Measurements from ENCODE around the gene PTPRD.

Gene PTPRD

DNA sequence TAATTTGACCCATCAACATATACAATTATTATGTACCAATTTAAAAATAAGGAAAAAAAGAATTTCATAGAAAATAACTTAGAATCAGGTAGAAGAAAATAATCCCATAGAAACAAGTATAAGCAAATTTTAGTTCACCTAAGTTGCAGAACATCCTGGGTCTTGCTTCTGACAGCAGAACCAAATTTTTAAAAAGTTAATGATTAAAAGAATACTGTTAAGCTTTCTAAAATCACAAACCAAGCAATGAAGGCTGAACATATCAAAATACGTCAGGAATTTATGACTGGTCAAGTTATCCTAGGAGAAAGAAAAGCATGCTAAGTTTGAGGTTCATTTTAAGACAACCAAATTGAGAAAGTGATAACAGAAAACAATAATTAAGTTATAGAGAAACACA lies 650.9 kb downstream of the PTPRD start:
- TF ChIP-seq SUZ12 (IDR thresholded peaks at IDR 0.05; ENCODE audit: extremely low read depth, insufficient read depth, insufficient read length): no peak
- no peak for TF ChIP-seq YY1 (IDR thresholded peaks at IDR 0.05; ENCODE audit: insufficient read depth, insufficient read length)
- TF ChIP-seq ZNF274 (IDR thresholded peaks at IDR 0.05; ENCODE audit: low read depth, low read length): no peak
- H3K4me1 ChIP-seq (ENCODE audit: insufficient read depth, insufficient read length): no peaks in the 10 kb centered on the region

DNA sequence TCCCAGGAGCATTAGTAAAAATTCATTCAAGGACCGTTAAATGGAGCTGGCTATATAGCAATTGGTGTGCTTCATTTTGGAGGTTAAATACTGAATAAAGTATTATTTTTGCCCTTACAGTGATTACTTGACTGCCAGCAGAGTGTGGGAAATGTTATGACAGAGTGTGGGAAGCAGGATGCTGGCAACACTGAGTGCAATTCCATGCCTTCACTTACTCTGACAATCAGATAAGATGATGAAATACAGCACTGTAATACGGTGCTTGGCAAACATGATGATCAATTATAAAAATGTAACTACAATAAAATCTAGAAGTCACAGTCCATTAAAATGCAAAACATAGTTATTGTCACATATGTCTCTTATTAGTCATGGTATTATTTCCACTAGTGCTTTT lies 651.3 kb downstream of the PTPRD start:
- Histone ChIP-seq H3K9me3 (ENCODE audit: insufficient read depth, low read length) (no peaks in the 10 kb centered on the region), H3K9ac (ENCODE audit: insufficient read length, low read depth) (no peak overlapping the region), H3K4me1 (ENCODE audit: insufficient read depth, insufficient read length) (no peaks in the 10 kb centered on the region), H3K4me3 (ENCODE audit: insufficient read length, low read depth) (no peak overlapping the region), H3K36me3 (ENCODE audit: insufficient read depth, insufficient read length, low read length) (no peaks in the 10 kb centered on the region), H3K27me3 (ENCODE audit: insufficient read depth, insufficient read length) (no peaks in the 10 kb centered on the region)
- no peak for DNase-seq (ENCODE audit: low read depth, low spot score)
- TF ChIP-seq YY1 (IDR thresholded peaks at IDR 0.05; ENCODE audit: insufficient read depth, insufficient read length) (no peak), SUZ12 (IDR thresholded peaks at IDR 0.05; ENCODE audit: extremely low read depth, insufficient read depth, insufficient read length) (no peak)

More for the DNA sequence above, 650.9 kb downstream of the PTPRD start:
- H3K4me3 ChIP-seq (ENCODE audit: insufficient read length, low read depth): no peak overlapping the region
- H3K9me3 ChIP-seq (ENCODE audit: insufficient read depth, low read length): no peaks in the 10 kb centered on the region
- no peaks in the 10 kb centered on the region for H3K27me3 ChIP-seq (ENCODE audit: insufficient read depth, insufficient read length)
- no peak for DNase-seq (ENCODE audit: low read depth, low spot score)
- no peak overlapping the region for H3K9ac ChIP-seq (ENCODE audit: insufficient read length, low read depth)
- H3K36me3 ChIP-seq (ENCODE audit: insufficient read depth, insufficient read length, low read length): no peaks in the 10 kb centered on the region

DNA sequence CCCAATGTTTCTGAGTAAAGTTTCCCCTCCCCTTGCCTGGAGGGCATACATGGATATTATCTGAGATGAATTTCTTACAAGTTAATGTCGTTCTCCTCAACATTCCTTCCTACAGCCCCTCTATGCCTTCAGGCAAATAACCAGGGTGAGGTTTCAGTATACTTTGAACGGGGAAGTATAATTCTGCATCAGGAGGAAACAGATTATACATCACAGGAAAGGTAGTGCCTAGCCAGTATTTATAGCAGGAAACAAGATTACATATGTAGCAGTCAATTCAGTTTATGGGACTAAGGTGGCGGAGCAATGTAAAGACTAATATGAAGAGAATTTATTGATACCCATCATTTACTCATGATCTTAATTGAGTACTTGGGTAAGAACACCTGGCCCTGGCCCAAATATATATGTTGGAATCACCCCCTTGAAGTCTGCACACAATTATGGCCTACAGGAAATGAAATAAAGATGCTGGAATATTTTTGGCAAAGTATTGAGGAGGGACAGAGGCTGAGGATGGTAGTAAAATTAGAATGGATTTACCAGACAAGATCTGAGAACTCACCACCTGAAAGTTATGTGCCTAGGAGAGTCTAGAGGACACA lies 661.1 kb downstream of the PTPRD start:
- no peak for DNase-seq (ENCODE audit: low read depth, low spot score)
- H3K36me3 ChIP-seq (ENCODE audit: insufficient read depth, insufficient read length, low read length): no peaks in the 10 kb centered on the region
- H3K9me3 ChIP-seq (ENCODE audit: insufficient read depth, low read length): no peaks in the 10 kb centered on the region
- no peaks in the 10 kb centered on the region for H3K4me1 ChIP-seq (ENCODE audit: insufficient read depth, insufficient read length)
- H3K27me3 ChIP-seq (ENCODE audit: insufficient read depth, insufficient read length): no peaks in the 10 kb centered on the region
- no peak overlapping the region for H3K9ac ChIP-seq (ENCODE audit: insufficient read length, low read depth)
- TF ChIP-seq YY1 (IDR thresholded peaks at IDR 0.05; ENCODE audit: insufficient read depth, insufficient read length) (no peak), ZNF274 (IDR thresholded peaks at IDR 0.05; ENCODE audit: low read depth, low read length) (no peak), SUZ12 (IDR thresholded peaks at IDR 0.05; ENCODE audit: extremely low read depth, insufficient read depth, insufficient read length) (no peak)
- no peak overlapping the region for H3K4me3 ChIP-seq (ENCODE audit: insufficient read length, low read depth)

DNA sequence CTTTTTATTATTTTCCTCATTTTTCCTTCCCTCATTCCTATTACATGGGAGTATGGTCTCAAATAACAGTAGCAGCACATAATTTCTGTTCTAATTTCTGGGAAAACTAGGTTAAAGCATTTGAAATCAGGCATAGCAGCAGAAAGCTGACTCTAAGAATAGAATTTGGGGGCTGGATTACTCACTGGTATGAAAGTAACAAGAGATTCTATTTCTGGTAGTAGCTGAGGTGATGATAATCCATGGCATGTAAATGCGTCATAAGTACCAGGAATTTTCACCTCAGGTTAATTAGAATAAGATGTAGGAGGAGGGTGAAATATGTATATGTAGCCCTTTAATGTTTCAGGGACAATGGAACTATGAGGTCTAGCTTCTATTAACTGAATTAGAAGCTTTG lies 662.0 kb downstream of the PTPRD start:
- no peak overlapping the region for H3K9ac ChIP-seq (ENCODE audit: insufficient read length, low read depth)
- DNase-seq (ENCODE audit: low read depth, low spot score): no peak
- TF ChIP-seq SUZ12 (IDR thresholded peaks at IDR 0.05; ENCODE audit: extremely low read depth, insufficient read depth, insufficient read length) (no peak), ZNF274 (IDR thresholded peaks at IDR 0.05; ENCODE audit: low read depth, low read length) (no peak), YY1 (IDR thresholded peaks at IDR 0.05; ENCODE audit: insufficient read depth, insufficient read length) (no peak)
- no peaks in the 10 kb centered on the region for H3K36me3 ChIP-seq (ENCODE audit: insufficient read depth, insufficient read length, low read length)
- H3K4me3 ChIP-seq (ENCODE audit: insufficient read length, low read depth): no peak overlapping the region
- H3K9me3 ChIP-seq (ENCODE audit: insufficient read depth, low read length): no peaks in the 10 kb centered on the region
- H3K27me3 ChIP-seq (ENCODE audit: insufficient read depth, insufficient read length): no peaks in the 10 kb centered on the region
- H3K4me1 ChIP-seq (ENCODE audit: insufficient read depth, insufficient read length): no peaks in the 10 kb centered on the region

DNA sequence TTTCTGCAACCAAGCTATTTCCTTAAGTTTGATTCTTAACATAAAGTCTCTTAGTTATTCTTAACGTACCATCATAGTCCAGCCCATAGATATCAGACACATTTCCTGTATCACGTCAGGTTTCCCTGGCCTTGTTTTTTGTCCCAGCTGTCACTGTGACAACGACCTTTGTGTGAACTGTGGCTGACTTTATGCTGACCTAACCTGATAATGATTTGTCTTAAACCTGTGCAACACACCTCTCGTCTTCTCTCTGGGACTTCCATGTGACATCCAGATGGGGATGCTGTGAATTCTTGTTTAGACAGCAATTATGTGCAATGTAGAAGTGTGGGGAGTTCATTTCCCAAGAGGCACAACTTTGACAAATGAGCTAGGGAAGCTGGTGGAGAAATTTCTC lies 662.8 kb downstream of the PTPRD start:
- Histone ChIP-seq H3K9me3 (ENCODE audit: insufficient read depth, low read length) (no peaks in the 10 kb centered on the region), H3K4me3 (ENCODE audit: insufficient read length, low read depth) (no peak overlapping the region), H3K36me3 (ENCODE audit: insufficient read depth, insufficient read length, low read length) (no peaks in the 10 kb centered on the region), H3K4me1 (ENCODE audit: insufficient read depth, insufficient read length) (no peaks in the 10 kb centered on the region), H3K27me3 (ENCODE audit: insufficient read depth, insufficient read length) (no peaks in the 10 kb centered on the region), H3K9ac (ENCODE audit: insufficient read length, low read depth) (no peak overlapping the region)
- DNase-seq (ENCODE audit: low read depth, low spot score): no peak
- TF ChIP-seq YY1 (IDR thresholded peaks at IDR 0.05; ENCODE audit: insufficient read depth, insufficient read length) (no peak), SUZ12 (IDR thresholded peaks at IDR 0.05; ENCODE audit: extremely low read depth, insufficient read depth, insufficient read length) (no peak), ZNF274 (IDR thresholded peaks at IDR 0.05; ENCODE audit: low read depth, low read length) (no peak)

DNA sequence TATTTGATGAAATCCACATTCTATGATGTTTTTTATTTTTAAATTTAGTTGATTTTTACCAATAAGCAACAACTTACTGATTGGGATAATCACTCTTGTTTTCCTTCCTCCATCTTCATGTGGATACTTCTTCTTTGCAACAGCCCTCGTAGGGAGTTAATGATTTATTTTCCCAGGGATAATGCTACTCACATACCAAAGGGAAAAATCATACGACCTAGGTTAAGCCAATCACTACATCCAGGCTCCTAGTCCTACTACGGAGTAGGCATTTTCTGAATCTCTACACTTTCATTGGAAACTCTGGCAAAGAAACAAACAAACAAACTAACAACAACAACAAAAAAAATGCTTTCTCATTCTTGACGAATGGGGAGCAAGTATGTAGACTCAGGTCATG lies 663.4 kb downstream of the PTPRD start:
- no peak overlapping the region for H3K9ac ChIP-seq (ENCODE audit: insufficient read length, low read depth)
- no peaks in the 10 kb centered on the region for H3K9me3 ChIP-seq (ENCODE audit: insufficient read depth, low read length)
- no peak for TF ChIP-seq ZNF274 (IDR thresholded peaks at IDR 0.05; ENCODE audit: low read depth, low read length)
- TF ChIP-seq SUZ12 (IDR thresholded peaks at IDR 0.05; ENCODE audit: extremely low read depth, insufficient read depth, insufficient read length): no peak
- TF ChIP-seq YY1 (IDR thresholded peaks at IDR 0.05; ENCODE audit: insufficient read depth, insufficient read length): no peak
- H3K4me1 ChIP-seq (ENCODE audit: insufficient read depth, insufficient read length): no peaks in the 10 kb centered on the region
- H3K36me3 ChIP-seq (ENCODE audit: insufficient read depth, insufficient read length, low read length): no peaks in the 10 kb centered on the region
- no peaks in the 10 kb centered on the region for H3K27me3 ChIP-seq (ENCODE audit: insufficient read depth, insufficient read length)
- DNase-seq (ENCODE audit: low read depth, low spot score): no peak
- H3K4me3 ChIP-seq (ENCODE audit: insufficient read length, low read depth): no peak overlapping the region

DNA sequence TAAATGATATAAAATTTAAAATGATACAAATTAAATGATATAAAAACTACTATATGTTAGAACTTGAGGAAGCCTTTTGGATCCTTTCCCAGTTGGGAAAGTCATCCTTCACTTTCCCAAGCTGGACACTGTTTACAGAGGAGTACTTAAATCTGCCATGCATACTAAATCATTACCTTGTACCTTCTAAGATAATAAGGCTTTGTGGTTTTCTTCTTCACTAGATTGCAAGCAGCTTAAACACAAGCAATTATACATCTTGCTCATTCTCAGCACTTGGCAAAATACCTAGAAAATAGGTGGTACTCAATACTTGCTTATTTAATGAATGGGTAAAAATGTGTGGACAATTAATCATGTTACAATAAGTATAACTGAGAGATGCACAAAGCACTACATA lies 666.8 kb downstream of the PTPRD start:
- no peak for DNase-seq (ENCODE audit: low read depth, low spot score)
- Histone ChIP-seq H3K36me3 (ENCODE audit: insufficient read depth, insufficient read length, low read length) (no peaks in the 10 kb centered on the region), H3K4me1 (ENCODE audit: insufficient read depth, insufficient read length) (no peaks in the 10 kb centered on the region), H3K4me3 (ENCODE audit: insufficient read length, low read depth) (no peak overlapping the region), H3K9me3 (ENCODE audit: insufficient read depth, low read length) (no peaks in the 10 kb centered on the region), H3K27me3 (ENCODE audit: insufficient read depth, insufficient read length) (no peaks in the 10 kb centered on the region), H3K9ac (ENCODE audit: insufficient read length, low read depth) (no peak overlapping the region)
- TF ChIP-seq YY1 (IDR thresholded peaks at IDR 0.05; ENCODE audit: insufficient read depth, insufficient read length): no peak
- TF ChIP-seq SUZ12 (IDR thresholded peaks at IDR 0.05; ENCODE audit: extremely low read depth, insufficient read depth, insufficient read length): no peak
- no peak for TF ChIP-seq ZNF274 (IDR thresholded peaks at IDR 0.05; ENCODE audit: low read depth, low read length)
